Measurements from ENCODE around the gene PAQR7. TPM values are rescaled to one million over a fixed set of nuclear protein-coding genes. Genes with fewer than 3 reads are reported as not detected.

PAQR7 gene, protein sequence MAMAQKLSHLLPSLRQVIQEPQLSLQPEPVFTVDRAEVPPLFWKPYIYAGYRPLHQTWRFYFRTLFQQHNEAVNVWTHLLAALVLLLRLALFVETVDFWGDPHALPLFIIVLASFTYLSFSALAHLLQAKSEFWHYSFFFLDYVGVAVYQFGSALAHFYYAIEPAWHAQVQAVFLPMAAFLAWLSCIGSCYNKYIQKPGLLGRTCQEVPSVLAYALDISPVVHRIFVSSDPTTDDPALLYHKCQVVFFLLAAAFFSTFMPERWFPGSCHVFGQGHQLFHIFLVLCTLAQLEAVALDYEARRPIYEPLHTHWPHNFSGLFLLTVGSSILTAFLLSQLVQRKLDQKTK
- 1 to 10 TPM; 3.0 to 4.4 TPM for total RNA-seq

DNA sequence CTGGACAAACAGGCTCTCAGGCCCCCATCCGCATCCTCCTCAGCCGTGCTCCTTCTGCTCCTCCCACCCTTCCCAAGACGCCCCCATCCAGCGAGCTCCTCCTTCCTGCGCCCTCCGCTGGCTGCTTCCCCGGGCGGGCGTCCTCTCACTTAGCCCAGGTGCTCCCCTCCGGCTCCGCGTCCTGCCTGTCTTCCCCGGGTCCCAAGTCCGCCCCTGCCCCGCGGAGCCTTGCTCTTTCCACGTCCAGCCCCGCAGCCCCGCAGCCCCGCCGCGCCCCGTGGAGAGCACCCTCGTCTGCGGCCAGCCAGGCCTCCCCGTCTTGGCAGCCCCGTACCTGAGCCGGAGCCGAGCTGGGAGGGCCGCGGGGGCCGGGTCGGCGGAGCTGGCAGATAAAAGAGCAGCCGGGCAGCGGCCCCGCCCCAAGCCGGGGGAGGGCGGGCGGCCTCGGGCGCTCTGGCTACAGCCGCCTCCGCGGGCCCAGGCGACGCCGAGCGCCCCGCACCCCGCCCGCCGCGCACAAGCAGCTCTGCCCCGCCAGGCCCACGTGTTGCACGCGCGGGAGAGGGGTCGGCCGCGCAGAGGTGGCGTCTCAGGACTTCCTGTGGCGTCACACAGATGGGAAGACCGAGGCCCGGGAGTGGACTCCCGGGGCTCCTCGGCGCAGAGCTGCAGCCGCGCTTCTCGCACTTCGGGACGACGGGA lies at the start of gene PAQR7:
PAQR7 (minus strand) TSS at position 555 of the 702 bp plus-strand sequence. CDS start 11,869 bp downstream, outside the sequence.
- peak; percentile 73 for ATAC-seq
- DNase-seq = peak; percentile 85 to 91 (median 86)
- peak within 1 kb of the TSS in 1 of 2 donors; percentile 18 for H3K4me3 ChIP-seq
- H3K36me3 ChIP-seq (replicated peaks in 1 of 2; ENCODE audit: insufficient read depth in 1 of 2, low read depth in 2 of 2) = no peaks in the 10 kb centered on the region
- H3K27me3 ChIP-seq = no peaks in the 10 kb centered on the region
- H3K27ac ChIP-seq = peak within 1 kb of the TSS; percentile 81 to 96 (median 87)
- TF ChIP-seq POLR2A (IDR thresholded peaks at IDR 0.05) = peak; percentile 35 to 67 (median 59)
- TF ChIP-seq, protein P1, sequence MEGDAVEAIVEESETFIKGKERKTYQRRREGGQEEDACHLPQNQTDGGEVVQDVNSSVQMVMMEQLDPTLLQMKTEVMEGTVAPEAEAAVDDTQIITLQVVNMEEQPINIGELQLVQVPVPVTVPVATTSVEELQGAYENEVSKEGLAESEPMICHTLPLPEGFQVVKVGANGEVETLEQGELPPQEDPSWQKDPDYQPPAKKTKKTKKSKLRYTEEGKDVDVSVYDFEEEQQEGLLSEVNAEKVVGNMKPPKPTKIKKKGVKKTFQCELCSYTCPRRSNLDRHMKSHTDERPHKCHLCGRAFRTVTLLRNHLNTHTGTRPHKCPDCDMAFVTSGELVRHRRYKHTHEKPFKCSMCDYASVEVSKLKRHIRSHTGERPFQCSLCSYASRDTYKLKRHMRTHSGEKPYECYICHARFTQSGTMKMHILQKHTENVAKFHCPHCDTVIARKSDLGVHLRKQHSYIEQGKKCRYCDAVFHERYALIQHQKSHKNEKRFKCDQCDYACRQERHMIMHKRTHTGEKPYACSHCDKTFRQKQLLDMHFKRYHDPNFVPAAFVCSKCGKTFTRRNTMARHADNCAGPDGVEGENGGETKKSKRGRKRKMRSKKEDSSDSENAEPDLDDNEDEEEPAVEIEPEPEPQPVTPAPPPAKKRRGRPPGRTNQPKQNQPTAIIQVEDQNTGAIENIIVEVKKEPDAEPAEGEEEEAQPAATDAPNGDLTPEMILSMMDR (IDR thresholded peaks at IDR 0.05) = peak in 1 of 7 experiments; percentile 11
- H3K4me1 ChIP-seq = peaks cover 81% of the 10 kb centered on the region
- 0 to 1% methylated on average over 9 to 71 of the region's 75 CpGs for WGBS, 2 donors
- intact Hi-C loops (cut with DNase I) = no loop called here
- no peaks in the 10 kb centered on the region for H3K9me3 ChIP-seq

DNA sequence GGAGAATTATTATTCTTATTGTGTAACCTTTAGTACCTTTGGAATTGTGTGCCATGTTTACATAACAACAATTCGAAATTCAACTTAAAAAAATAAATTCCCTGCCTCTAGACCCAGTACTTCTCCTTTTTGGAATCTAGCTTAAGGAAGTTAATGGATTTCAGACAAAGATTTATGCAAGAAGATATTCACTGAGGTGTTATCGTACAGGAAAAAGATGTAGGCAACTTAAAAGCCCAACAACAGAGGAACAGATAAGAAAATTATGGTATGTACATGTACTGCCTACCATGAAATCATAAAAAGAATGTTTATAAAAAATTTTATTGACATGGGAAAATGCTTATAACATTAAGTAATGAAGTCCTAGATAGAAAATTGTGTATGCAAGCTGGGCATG lies 48.9 kb upstream of the PAQR7 start:
- Histone ChIP-seq H3K36me3 (replicated peaks in 1 of 2; ENCODE audit: insufficient read depth in 1 of 2, low read depth in 2 of 2) (no peaks in the 10 kb centered on the region), H3K27ac (no peak overlapping the region), H3K27me3 (no peaks in the 10 kb centered on the region), H3K9me3 (no peaks in the 10 kb centered on the region), H3K4me1 (peaks cover 17% of the 10 kb centered on the region), H3K4me3 (no peak overlapping the region)
- TF ChIP-seq, protein P1 (IDR thresholded peaks at IDR 0.05) = no peak
- no peak for TF ChIP-seq POLR2A (IDR thresholded peaks at IDR 0.05)
- no peak for DNase-seq
- intact Hi-C loops (cut with DNase I) = no loop called here
- no peak for ATAC-seq
- WGBS, 2 donors = 51 to 68% methylated on average over 2 of the region's 2 CpGs

DNA sequence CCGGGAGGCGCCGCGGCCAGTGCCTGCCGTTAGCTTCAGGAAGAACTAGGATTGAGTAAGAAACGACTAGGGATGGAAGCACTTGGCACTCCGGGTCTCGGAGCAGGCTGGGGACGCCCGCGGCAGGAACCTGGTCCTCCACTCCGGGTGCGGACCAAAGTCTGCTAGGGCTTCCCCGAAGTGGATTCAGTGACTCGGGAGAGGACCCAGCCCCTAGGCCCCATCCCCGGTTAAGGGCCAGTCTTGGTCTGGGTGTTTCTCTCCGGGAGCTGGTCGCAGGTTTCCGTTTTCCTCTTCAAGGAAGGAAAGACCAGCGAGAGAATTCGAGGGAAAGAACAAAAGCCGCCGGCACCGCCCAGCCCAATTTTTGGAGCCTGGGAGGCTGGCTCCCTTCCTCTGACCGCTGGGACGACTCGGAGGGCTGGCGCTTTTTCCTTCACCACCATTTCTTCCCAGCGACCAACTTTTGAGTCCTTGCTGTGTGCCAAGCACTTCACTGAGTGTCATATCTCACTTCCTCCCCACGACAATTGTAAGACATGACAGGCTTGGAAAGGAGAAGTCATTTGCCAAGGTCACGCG lies 47.6 kb upstream of the PAQR7 start:
- peak; percentile 71 for ATAC-seq
- Histone ChIP-seq H3K4me1 (peaks cover 17% of the 10 kb centered on the region), H3K27ac (peak overlapping the region; percentile 4 to 78 (median 40))

DNA sequence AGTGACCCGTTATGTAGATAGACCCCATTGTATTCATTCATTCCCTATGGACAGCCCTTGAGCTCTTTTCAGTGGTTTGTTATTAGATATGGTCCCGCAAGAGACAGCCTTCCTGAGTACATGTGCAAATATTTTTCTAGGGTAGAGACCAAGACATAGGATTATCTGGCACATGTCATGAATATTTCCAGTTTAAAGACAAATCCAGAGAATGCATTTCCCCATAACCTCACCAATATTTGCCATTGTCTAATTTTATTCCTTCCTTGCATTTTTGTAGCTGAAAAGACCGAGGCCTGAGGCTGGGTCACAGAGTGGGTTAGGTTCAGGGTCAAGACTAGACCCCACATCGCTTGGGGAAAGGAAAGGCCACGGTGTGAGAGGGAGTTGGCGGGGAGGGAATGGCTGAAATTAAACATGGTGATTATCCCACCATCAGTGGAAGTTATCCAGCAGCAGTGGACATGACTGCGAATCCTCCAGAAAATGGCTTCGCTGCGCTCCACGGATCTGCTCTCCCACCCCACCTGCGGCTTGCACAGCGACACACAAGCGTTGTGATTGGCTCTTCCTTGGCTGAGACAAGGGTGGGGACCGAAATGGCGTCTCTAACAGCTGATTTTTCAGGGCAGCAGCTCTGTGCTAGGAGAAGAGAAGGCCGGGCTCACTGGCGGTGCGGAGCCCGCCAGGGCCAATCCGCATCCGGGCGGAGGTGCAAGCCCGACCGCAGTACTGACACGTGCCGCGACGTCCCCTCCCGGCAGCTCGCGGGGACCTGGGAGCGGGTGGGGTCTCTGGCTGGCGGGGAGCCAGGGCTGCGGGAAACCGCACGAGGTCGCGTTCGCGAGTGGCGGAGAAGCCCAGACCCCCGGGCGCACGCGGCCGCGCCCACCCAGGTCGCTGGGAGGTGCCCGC lies 46.8 kb upstream of the PAQR7 start:
- DNase-seq (peak; percentile 22 to 48 (median 39)), ATAC-seq (peak; percentile 55)
- 12 to 46% methylated on average over 15 to 49 of the region's 49 CpGs for WGBS, 2 donors
- TF ChIP-seq, protein P1 (IDR thresholded peaks at IDR 0.05) = no peak
- TF ChIP-seq POLR2A (IDR thresholded peaks at IDR 0.05) = peak in 1 of 3 donors; percentile 22
- Histone ChIP-seq H3K9me3 (no peaks in the 10 kb centered on the region), H3K4me3 (peak overlapping the region; percentile 24 to 37), H3K27me3 (no peaks in the 10 kb centered on the region), H3K27ac (peak overlapping the region; percentile 4 to 78 (median 40)), H3K36me3 (replicated peaks in 1 of 2; ENCODE audit: insufficient read depth in 1 of 2, low read depth in 2 of 2) (no peaks in the 10 kb centered on the region), H3K4me1 (peaks cover 17% of the 10 kb centered on the region)
- intact Hi-C loops (cut with DNase I) = no loop called here

More for the DNA sequence above, 47.6 kb upstream of the PAQR7 start:
- TF ChIP-seq POLR2A (IDR thresholded peaks at IDR 0.05) = peak in 1 of 3 donors; percentile 49
- TF ChIP-seq, protein P1 (IDR thresholded peaks at IDR 0.05) = no peak
- H3K4me3 ChIP-seq = peak overlapping the region; percentile 24 to 37
- H3K9me3 ChIP-seq = no peaks in the 10 kb centered on the region
- H3K36me3 ChIP-seq (replicated peaks in 1 of 2; ENCODE audit: insufficient read depth in 1 of 2, low read depth in 2 of 2) = no peaks in the 10 kb centered on the region
- peak; percentile 20 to 43 (median 32) for DNase-seq
- intact Hi-C loops (cut with DNase I) = no loop called here
- H3K27me3 ChIP-seq = no peaks in the 10 kb centered on the region
- WGBS, 2 donors = 1% methylated on average over 14 to 32 of the region's 32 CpGs
